CD4-positive, alpha-beta T cell treated with Interleukin-6 at 100 ng/mL for 8 hours (primary cell): ENCODE results near the gene TSPAN8.
"Not testable (repeated sequence)": the region's sequence is repeated elsewhere in the genome, so short reads cannot be mapped to it uniquely, and the experiment has no call there.

Experiments used
- DNase-seq: peaks from one replicate; pipeline ENCODE4 v3.0.0-alpha.2; 2020; ENCODE audit warnings: mixed read lengths, low spot score

Gene TSPAN8

GRCh38 chr12:71164166-71164565 is 6.4 kb upstream of the TSPAN8 start:
- no peak for DNase-seq

GRCh38 chr12:71162832-71163763 is 5.3 kb upstream of the TSPAN8 start:
- no peak for DNase-seq

- DNase-seq = no peak
Measured at GRCh38 chr12:71161591-71161990, 3.8 kb upstream of the TSPAN8 start.

GRCh38 chr12:71160585-71160984 is 2.8 kb upstream of the TSPAN8 start:
- DNase-seq = no peak

- DNase-seq = no peak
Measured at GRCh38 chr12:71159878-71160277, 2.1 kb upstream of the TSPAN8 start.

GRCh38 chr12:71159264-71159663 is 1.5 kb upstream of the TSPAN8 start:
- no peak for DNase-seq

- no peak for DNase-seq
Measured at GRCh38 chr12:71158361-71158882, 623 bp upstream of the TSPAN8 start.

- DNase-seq = no peak
Measured at GRCh38 chr12:71155225-71155624, 2.6 kb downstream of the TSPAN8 start.

- no peak for DNase-seq
Measured at GRCh38 chr12:71152851-71153250, 4.9 kb downstream of the TSPAN8 start.

GRCh38 chr12:71150041-71150440 is 7.8 kb downstream of the TSPAN8 start:
- not testable (repeated sequence) for DNase-seq

GRCh38 chr12:71144682-71145081 is 13.1 kb downstream of the TSPAN8 start:
- DNase-seq = no peak

- DNase-seq = no peak
Measured at GRCh38 chr12:71142956-71143355, 14.8 kb downstream of the TSPAN8 start.

GRCh38 chr12:71142016-71142415 is 15.8 kb downstream of the TSPAN8 start:
- DNase-seq = no peak

- no peak for DNase-seq
Measured at GRCh38 chr12:71141378-71141926, 16.3 kb downstream of the TSPAN8 start.

GRCh38 chr12:71139153-71139735 is 18.6 kb downstream of the TSPAN8 start:
- DNase-seq = no peak

- DNase-seq = no peak
Measured at GRCh38 chr12:71138011-71138410, 19.8 kb downstream of the TSPAN8 start.

- no peak for DNase-seq
Measured at GRCh38 chr12:71135812-71136176, 22.0 kb downstream of the TSPAN8 start.

- no peak for DNase-seq
Measured at GRCh38 chr12:71135077-71135811, 22.6 kb downstream of the TSPAN8 start.

- DNase-seq = no peak
Measured at GRCh38 chr12:71134405-71134804, 23.4 kb downstream of the TSPAN8 start.

- no peak for DNase-seq
Measured at GRCh38 chr12:71130521-71131069, 27.2 kb downstream of the TSPAN8 start.

GRCh38 chr12:71129364-71129763 is 28.4 kb downstream of the TSPAN8 start:
- no peak for DNase-seq

GRCh38 chr12:71128191-71128788 is 29.5 kb downstream of the TSPAN8 start:
- no peak for DNase-seq
